ENCODE measurements around the gene DAB1.

Gene DAB1

DNA sequence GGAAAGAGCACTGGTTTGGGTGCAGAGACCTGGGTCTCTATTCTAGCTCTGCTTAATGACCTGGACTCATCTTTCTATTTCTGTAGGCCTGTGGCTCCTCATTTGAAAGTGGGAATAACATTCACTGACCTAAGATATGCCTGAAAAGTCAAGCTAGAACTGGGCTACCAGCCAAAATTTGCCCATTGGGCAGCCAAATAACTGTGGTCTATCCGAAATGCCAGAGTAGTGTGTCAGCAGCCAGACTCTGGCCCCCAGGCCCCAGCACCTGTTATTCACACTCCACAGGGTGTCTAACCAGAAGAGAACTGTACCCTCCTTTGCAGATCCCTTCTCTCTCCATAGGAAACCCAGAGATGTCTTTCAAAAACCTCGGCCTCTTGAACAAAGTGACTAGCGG, 12.6 kb downstream of the DAB1 start:
- no peak overlapping the region for H3K27ac ChIP-seq
- TF ChIP-seq, protein P1, sequence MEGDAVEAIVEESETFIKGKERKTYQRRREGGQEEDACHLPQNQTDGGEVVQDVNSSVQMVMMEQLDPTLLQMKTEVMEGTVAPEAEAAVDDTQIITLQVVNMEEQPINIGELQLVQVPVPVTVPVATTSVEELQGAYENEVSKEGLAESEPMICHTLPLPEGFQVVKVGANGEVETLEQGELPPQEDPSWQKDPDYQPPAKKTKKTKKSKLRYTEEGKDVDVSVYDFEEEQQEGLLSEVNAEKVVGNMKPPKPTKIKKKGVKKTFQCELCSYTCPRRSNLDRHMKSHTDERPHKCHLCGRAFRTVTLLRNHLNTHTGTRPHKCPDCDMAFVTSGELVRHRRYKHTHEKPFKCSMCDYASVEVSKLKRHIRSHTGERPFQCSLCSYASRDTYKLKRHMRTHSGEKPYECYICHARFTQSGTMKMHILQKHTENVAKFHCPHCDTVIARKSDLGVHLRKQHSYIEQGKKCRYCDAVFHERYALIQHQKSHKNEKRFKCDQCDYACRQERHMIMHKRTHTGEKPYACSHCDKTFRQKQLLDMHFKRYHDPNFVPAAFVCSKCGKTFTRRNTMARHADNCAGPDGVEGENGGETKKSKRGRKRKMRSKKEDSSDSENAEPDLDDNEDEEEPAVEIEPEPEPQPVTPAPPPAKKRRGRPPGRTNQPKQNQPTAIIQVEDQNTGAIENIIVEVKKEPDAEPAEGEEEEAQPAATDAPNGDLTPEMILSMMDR (conservative IDR thresholded peaks at IDR 0.05): no peak

DNA sequence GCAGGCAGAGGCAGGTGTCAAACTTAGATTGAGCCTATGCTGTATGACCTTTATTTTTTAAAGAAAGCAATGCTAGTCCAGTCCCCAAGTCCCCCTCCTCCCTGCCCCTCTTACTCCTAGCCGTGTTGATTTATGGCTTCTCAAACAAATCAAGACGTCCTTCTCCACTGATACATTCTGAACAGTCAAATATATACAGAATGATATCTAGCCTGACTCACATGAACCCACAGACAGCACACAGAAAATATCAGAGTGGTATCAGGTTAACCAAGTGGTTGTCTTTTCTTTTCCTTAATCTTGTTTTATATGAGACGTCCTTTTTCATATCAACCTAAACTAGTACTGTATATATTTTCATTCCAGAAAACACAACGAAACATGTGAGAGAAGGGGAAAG, 13.4 kb downstream of the DAB1 start:
- no peak overlapping the region for H3K27ac ChIP-seq
- TF ChIP-seq, protein P1 (conservative IDR thresholded peaks at IDR 0.05): no peak

DNA sequence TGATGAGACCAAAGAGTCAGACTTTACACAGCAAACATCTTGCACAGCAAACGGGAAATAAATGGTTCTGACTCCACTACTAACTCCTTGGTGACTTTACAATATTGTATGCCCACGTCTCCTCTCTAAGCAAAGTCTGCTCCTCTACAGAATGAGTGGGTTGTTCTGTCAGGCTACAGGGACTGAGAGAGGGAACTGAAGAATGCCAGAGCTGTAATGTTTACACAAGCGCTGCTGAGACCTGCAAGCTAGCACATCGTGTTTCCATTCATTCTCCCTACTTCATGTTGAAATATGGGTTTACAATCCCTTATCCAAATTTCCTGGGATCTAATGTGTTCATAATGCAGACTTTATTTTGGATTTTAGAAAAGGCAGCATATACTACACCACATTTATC, 15.9 kb downstream of the DAB1 start:
- TF ChIP-seq, protein P1 (conservative IDR thresholded peaks at IDR 0.05): no peak

GRCh38 chr1:57406428-57406970, 17.4 kb downstream of the DAB1 start:
- TF ChIP-seq, protein P1 (conservative IDR thresholded peaks at IDR 0.05): no peak
- no peak overlapping the region for H3K27ac ChIP-seq

More for the DNA sequence above, 15.9 kb downstream of the DAB1 start:
- H3K27ac ChIP-seq: no peak overlapping the region

DNA sequence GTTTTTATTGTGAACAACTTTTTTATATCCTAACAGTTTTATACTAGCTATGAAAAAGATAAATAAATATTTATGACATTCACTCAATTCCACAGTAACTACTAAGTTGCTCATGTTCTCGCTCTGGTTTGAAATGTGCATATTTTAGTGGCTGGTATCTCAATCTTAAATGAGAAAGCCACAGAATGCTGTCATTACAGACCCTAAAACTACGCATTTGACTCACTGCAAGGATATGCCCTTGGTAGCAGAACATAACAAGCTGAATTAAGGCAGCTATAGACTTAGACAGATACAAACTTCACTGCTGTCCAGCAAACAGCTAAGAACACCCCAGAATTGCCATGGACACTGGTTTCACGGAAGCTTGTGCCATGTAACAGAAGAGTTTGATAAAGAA, 19.0 kb downstream of the DAB1 start:
- no peak overlapping the region for H3K27ac ChIP-seq
- TF ChIP-seq, protein P1 (conservative IDR thresholded peaks at IDR 0.05): no peak

DNA sequence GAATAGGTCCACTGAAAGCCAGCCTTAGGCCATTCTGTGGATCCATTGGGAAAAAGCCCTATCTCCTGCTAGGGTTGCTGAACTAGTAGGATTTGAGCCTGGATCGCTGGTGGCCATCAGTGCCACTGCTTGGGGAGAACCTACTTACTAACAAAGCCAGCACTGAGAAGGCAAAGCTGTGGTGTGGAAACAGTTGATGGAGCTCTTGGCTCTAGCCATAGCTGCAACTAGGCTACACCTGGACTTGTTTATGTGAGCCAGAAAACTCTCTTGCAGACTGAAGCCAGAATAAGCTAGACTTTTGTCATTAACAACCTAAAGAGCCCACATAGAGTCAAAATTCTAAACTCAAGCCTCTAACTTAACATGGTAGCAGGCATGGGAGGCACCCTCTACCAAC, 20.7 kb downstream of the DAB1 start:
- no peak overlapping the region for H3K27ac ChIP-seq
- TF ChIP-seq, protein P1 (conservative IDR thresholded peaks at IDR 0.05): no peak

DNA sequence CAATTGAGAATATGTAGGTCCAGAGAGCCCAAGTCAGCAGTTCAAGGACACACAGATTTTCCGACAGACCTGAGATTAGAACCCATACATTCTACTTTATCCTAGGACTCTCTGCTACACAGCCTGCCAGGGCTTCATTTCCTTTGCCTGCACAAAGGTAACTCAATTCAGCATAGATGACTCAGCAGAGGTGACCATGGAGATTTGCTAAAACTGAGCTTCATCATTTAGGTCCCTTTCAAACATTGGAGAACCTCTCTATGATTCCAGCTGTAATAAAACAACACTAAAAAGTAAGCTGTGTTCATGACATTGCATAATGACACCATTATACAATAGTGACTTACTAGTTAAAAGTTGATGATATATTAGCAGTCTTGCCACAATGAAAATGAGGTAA, 22.2 kb downstream of the DAB1 start:
- TF ChIP-seq, protein P1 (conservative IDR thresholded peaks at IDR 0.05): no peak
- no peak overlapping the region for H3K27ac ChIP-seq

Measured in VCaP (cell line).